IMR-90 (cell line): ENCODE results near the gene TM7SF3. TPM values are rescaled to one million over a fixed set of nuclear protein-coding genes. Genes with fewer than 3 reads are reported as not detected.

Experiments used
- ATAC-seq: fragments of 200-7000 bp; cut with Tn5 transposase; 2 replicates; pipeline ENCODE4 v1.9.1; 2020; ENCODE audit warnings: low read depth, mild to moderate bottlenecking, moderate library complexity
- BruUV-seq: library from RNA; stranded (reverse); fragments of 400-500 nt; replicated peaks from 2 replicates; lab custom pipeline; 2021; lab: Mats Ljungman, UMichigan
- CTCF ChIA-PET: fragments of 300-600 bp; formaldehyde crosslinking; extraction: SDS; loops from one replicate; lab custom pipeline; 2021; ENCODE audit warnings: antibody characterized with exemption; lab: Yijun Ruan, JAX
- POLR2A ChIA-PET: fragments of 300-600 bp; sonication (Branson Sonifier 250); formaldehyde crosslinking; loops from one replicate; lab custom pipeline; 2022; ENCODE audit warnings: antibody characterized with exemption; ENCODE audit not compliant: unreplicated experiment; lab: Charles Lee
- DNase-seq: peaks from one replicate; pipeline ENCODE4 v3.0.0; 2013
- H2AFZ ChIP-seq: replicated peaks from 2 replicates; pipeline ENCODE3; 2013; ENCODE audit warnings: low read length, mild to moderate bottlenecking; ENCODE audit not compliant: poor library complexity
- H2AK5ac ChIP-seq: 2 replicates; pipeline ENCODE4 v1.6.1; 2013; ENCODE audit warnings: low read depth, low read length, inconsistent platforms
- H2AK9ac ChIP-seq: replicated peaks from 2 replicates; pipeline ENCODE3; 2013; ENCODE audit warnings: mild to moderate bottlenecking, low read depth, low read length, moderate library complexity; ENCODE audit not compliant: poor library complexity
- H2BK120ac ChIP-seq: 2 replicates; pipeline ENCODE4 v1.6.1; 2013; ENCODE audit warnings: low read depth, low read length, inconsistent platforms
- H2BK15ac ChIP-seq: 3 replicates; pipeline ENCODE4 v1.6.1; 2013; ENCODE audit warnings: low read depth, low read length, inconsistent platforms
- H2BK20ac ChIP-seq: 2 replicates; pipeline ENCODE4 v1.6.1; 2013; ENCODE audit warnings: low read depth, mild to moderate bottlenecking, inconsistent platforms, low read length, moderate library complexity
- H2BK5ac ChIP-seq: 2 replicates; pipeline ENCODE4 v1.6.1; 2013; ENCODE audit warnings: mild to moderate bottlenecking, low read depth, low read length, inconsistent platforms; ENCODE audit not compliant: poor library complexity, severe bottlenecking
- H3K14ac ChIP-seq: replicated peaks from 2 replicates; pipeline ENCODE4 v1.6.1; 2013; ENCODE audit warnings: low read depth, low read length, inconsistent platforms
- H3K18ac ChIP-seq: 2 replicates; pipeline ENCODE4 v1.6.1; 2013; ENCODE audit warnings: low read depth, low read length, control low read depth
- H3K23ac ChIP-seq: 2 replicates; pipeline ENCODE4 v1.6.1; 2013; ENCODE audit warnings: low read depth, low read length, inconsistent platforms
- H3K27ac ChIP-seq: 2 replicates; pipeline ENCODE4 v1.5.1; 2013; ENCODE audit warnings: mild to moderate bottlenecking, control low read depth, low read length; ENCODE audit not compliant: insufficient read depth
- H3K27me3 ChIP-seq: 2 replicates; pipeline ENCODE4 v1.6.1; 2013; ENCODE audit warnings: low read length; ENCODE audit not compliant: control insufficient read depth, insufficient read depth
- H3K36me3 ChIP-seq: 2 replicates; pipeline ENCODE4 v1.6.1; 2013; ENCODE audit warnings: low read length, mixed read lengths; ENCODE audit not compliant: control insufficient read depth, insufficient read depth
- H3K4ac ChIP-seq: 2 replicates; pipeline ENCODE4 v1.6.1; 2013; ENCODE audit warnings: low read depth, low read length, inconsistent platforms
- H3K4me1 ChIP-seq: 2 replicates; pipeline ENCODE4 v1.6.1; 2013; ENCODE audit warnings: low read length, mixed read lengths; ENCODE audit not compliant: control insufficient read depth, insufficient read depth
- H3K4me2 ChIP-seq: 2 replicates; pipeline ENCODE4 v1.6.1; 2013; ENCODE audit warnings: low read depth, mild to moderate bottlenecking, control low read depth, low read length, moderate library complexity
- H3K4me3 ChIP-seq: 2 replicates; pipeline ENCODE4 v1.5.1; 2013; ENCODE audit warnings: low read depth, mild to moderate bottlenecking, control low read depth, low read length, moderate library complexity; ENCODE audit not compliant: insufficient read depth
- H3K56ac ChIP-seq: 2 replicates; pipeline ENCODE4 v1.6.1; 2013; ENCODE audit warnings: low read length, inconsistent platforms; ENCODE audit not compliant: insufficient read depth; ENCODE audit errors: extremely low read depth
- H3K79me1 ChIP-seq, 2 experiments: 2 replicates each; pipeline ENCODE4 v1.6.1; 2013; ENCODE audit warnings: low read length in 2 of 2, inconsistent platforms in 1 of 2, low read depth in 1 of 2
- H3K9ac ChIP-seq: 2 replicates; pipeline ENCODE4 v1.6.1; 2013; ENCODE audit warnings: low read depth, low read length, control low read depth
- H3K9me1 ChIP-seq: 2 replicates; pipeline ENCODE4 v1.6.1; 2013; ENCODE audit warnings: low read length, inconsistent platforms; ENCODE audit not compliant: insufficient read depth
- H3K9me3 ChIP-seq: 2 replicates; pipeline ENCODE4 v1.6.1; 2013; ENCODE audit warnings: low read length; ENCODE audit not compliant: control insufficient read depth, insufficient read depth
- H4K20me1 ChIP-seq: 2 replicates; pipeline ENCODE4 v1.6.1; 2013; ENCODE audit warnings: low read length, inconsistent platforms; ENCODE audit not compliant: insufficient read depth
- H4K5ac ChIP-seq: 2 replicates; pipeline ENCODE4 v1.6.1; 2013; ENCODE audit warnings: mild to moderate bottlenecking, low read depth, low read length, control low read depth
- H4K8ac ChIP-seq, 2 experiments: 2 replicates each; pipeline ENCODE4 v1.6.1; 2013; ENCODE audit warnings: low read depth in 2 of 2, low read length in 2 of 2, control low read depth in 1 of 2, inconsistent platforms in 1 of 2
- H4K91ac ChIP-seq: 2 replicates; pipeline ENCODE4 v1.6.1; 2013; ENCODE audit warnings: low read depth, low read length, inconsistent platforms; ENCODE audit not compliant: insufficient read depth
- CHD1 ChIP-seq: IDR thresholded peaks from 2 replicates; pipeline ENCODE4 v1.6.1; 2012; ENCODE audit warnings: low read depth, low read length, improper control_type of control experiment
- CTCF ChIP-seq: conservative IDR thresholded peaks from 2 replicates; pipeline ENCODE4 v1.5.1; 2012; ENCODE audit warnings: mild to moderate bottlenecking, low read depth, low read length, improper control_type of control experiment
- RFX5 ChIP-seq: IDR thresholded peaks from 2 replicates; pipeline ENCODE4 v1.8.0; 2012; ENCODE audit warnings: low read depth, mild to moderate bottlenecking, low read length, moderate library complexity
- USF2 ChIP-seq: fragments of 150-350 bp; IDR thresholded peaks from 2 replicates; pipeline ENCODE4 v1.6.1; 2017; ENCODE audit warnings: mild to moderate bottlenecking, antibody characterized with exemption, low read length, low read depth
- WGBS, 2 experiments: methylation state at CpG; one replicate each; pipeline versions ENCODE4 v1.1.5 to v1.1.7; 2013; ENCODE audit warnings: missing lambda C conversion rate in 2 of 2; ENCODE audit not compliant: insufficient read length in 1 of 2; ENCODE audit errors: extremely low coverage in 2 of 2; 5-methylcytosine and 5-hydroxymethylcytosine counted together
- dilution Hi-C: fragments of 300-500 bp; cut with HindIII; formaldehyde crosslinking; loops from one replicate; pipeline ENCODE4 v1.14.3; 2018; ENCODE audit warnings: low sequenced_read_pairs; ENCODE audit not compliant: unreplicated experiment
- in situ Hi-C: fragments of 300-500 bp; cut with MboI; formaldehyde crosslinking; loops from 3 replicates; pipeline ENCODE4 v1.14.3; 2019; ENCODE audit warnings: low sequenced_read_pairs, inconsistent platforms, mixed read lengths
- intact Hi-C: fragments of 100-400 bp; cut with micrococcal nuclease; formaldehyde crosslinking; loops from 2 replicates; pipeline ENCODE4 v1.10.0; 2022
- polyA plus RNA-seq, 3 experiments: library from polyadenylated mRNA; depleted of rRNA; stranded (reverse); fragments of >200 nt; gene quantifications; 2 replicates each; pipeline ENCODE4 v1.2.3, GENCODE V29; 2012; ENCODE audit warnings: low replicate concordance in 1 of 3
- total RNA-seq: library from RNA; depleted of rRNA; stranded (reverse); fragments of >200 nt; gene quantifications from 2 replicates; pipeline ENCODE4 v1.2.3, GENCODE V29; 2012

The TM7SF3 gene
- total and polyA plus RNA-seq, 2 of the 4 experiments (the other 2 are of a cell fraction) = 35.3 to 46.6 TPM

GRCh38 chr12:26929590-26929989, 84.6 kb downstream of the TM7SF3 start:
- H3K9ac ChIP-seq = no peak overlapping the region
- TF ChIP-seq CHD1 = no peak
- TF ChIP-seq CTCF = no peak
- TF ChIP-seq USF2 = no peak
- no peak for TF ChIP-seq RFX5
- H2BK20ac ChIP-seq = no peak overlapping the region
- H2BK5ac ChIP-seq = no peak overlapping the region
- whole genome bisulfite sequencing, 2 experiments = no CpG with 5 or more reads among the region's 2 CpGs
- no peak overlapping the region for H2AK5ac ChIP-seq
- H3K4me1 ChIP-seq = no peaks in the 10 kb centered on the region
- no peaks in the 10 kb centered on the region for H4K20me1 ChIP-seq
- H3K4me2 ChIP-seq = no peak overlapping the region
- dilution Hi-C loops = no loop called here
- H3K56ac ChIP-seq = no peak overlapping the region
- H3K18ac ChIP-seq = no peak overlapping the region
- H3K9me3 ChIP-seq = no peaks in the 10 kb centered on the region
- no peak overlapping the region for H4K91ac ChIP-seq
- no peak overlapping the region for H3K27ac ChIP-seq
- no peak overlapping the region for H2BK15ac ChIP-seq
- no peak overlapping the region for H3K23ac ChIP-seq
- no peak overlapping the region for H2AK9ac ChIP-seq
- no peaks in the 10 kb centered on the region for H3K27me3 ChIP-seq
- BruUV-seq = no TSS peak
- intact Hi-C loops = no loop called here
- no peak overlapping the region for H3K4me3 ChIP-seq
- 0 out of 2 replicates have a peak, but pooled peaks cover 4% of the 10 kb centered on the region for H3K9me1 ChIP-seq
- no peak overlapping the region for H4K5ac ChIP-seq
- no peak overlapping the region for H3K14ac ChIP-seq
- ATAC-seq (no peak), DNase-seq (no peak)
- POLR2A ChIA-PET = no interaction called here
- peaks cover 15% of the 10 kb centered on the region for H3K36me3 ChIP-seq
- no peak overlapping the region for H2BK120ac ChIP-seq
- H4K8ac ChIP-seq = no peak overlapping the region
- H3K4ac ChIP-seq = no peak overlapping the region
- no peak overlapping the region for H2AFZ ChIP-seq
- H3K79me1 ChIP-seq = peaks cover 6 to 12% of the 10 kb centered on the region in 2 experiments; a peak in 3 of 4 replicates
- in situ Hi-C loops = no loop called here
- CTCF ChIA-PET = interaction anchor here (0.7 kb wide), 1 partner anchor 71 kb away, joined by 3 read pairs; no protein-coding TSS in a partner anchor
